ENCODE data around the gene ANGPTL4. TPM values are rescaled to one million over a fixed set of nuclear protein-coding genes. Genes with fewer than 3 reads are reported as not detected.

The ANGPTL4 gene
- total and polyA plus RNA-seq, 2 of the 13 experiments (the other 11 are each of a cell fraction or from before 2014, with no cell fraction given), result 0.80 to 21.7 TPM

DNA sequence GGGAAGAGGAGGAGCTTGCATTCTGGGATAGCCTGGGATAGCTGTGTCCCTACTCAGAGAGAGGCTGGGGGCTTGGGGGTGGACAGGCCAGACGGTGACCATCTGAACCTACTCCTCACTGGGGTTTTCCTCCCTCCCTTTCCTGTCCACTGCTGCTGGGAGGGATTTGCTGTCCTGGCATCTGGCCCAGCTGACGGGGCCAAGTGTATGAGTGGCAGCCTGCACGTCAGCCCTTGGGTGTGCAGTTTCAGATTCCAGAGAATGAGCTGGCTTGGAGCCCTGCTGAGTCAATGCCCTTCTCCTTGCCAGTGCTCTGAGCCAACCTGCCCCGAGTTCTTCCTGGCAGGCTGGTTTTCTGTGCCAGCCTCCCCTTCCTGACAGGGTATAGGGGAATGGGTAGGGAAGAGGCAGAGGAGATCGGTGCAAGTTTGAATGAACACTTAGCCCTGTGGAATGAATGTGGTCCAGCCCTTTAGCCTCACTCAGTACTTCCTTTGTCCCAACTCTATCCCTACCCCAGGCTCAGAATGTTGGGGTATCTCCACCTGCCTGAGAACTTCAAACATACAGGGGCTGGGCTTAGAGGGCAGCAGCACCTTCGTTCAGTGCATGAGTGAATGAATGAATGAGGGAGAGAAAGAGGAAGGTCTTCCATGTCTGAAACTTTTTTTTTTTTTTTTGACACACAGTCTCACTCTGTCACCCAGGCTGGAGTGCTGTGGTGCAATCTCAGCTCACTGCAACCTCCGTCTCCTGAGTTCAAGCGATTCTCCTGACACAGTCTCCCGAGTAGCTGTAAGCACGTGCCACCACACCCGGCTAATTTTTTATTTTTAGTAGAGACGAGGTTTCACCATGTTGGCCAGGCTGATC lies 1.8 kb upstream of the ANGPTL4 start (continued):
- TF ChIP-seq, protein P1, sequence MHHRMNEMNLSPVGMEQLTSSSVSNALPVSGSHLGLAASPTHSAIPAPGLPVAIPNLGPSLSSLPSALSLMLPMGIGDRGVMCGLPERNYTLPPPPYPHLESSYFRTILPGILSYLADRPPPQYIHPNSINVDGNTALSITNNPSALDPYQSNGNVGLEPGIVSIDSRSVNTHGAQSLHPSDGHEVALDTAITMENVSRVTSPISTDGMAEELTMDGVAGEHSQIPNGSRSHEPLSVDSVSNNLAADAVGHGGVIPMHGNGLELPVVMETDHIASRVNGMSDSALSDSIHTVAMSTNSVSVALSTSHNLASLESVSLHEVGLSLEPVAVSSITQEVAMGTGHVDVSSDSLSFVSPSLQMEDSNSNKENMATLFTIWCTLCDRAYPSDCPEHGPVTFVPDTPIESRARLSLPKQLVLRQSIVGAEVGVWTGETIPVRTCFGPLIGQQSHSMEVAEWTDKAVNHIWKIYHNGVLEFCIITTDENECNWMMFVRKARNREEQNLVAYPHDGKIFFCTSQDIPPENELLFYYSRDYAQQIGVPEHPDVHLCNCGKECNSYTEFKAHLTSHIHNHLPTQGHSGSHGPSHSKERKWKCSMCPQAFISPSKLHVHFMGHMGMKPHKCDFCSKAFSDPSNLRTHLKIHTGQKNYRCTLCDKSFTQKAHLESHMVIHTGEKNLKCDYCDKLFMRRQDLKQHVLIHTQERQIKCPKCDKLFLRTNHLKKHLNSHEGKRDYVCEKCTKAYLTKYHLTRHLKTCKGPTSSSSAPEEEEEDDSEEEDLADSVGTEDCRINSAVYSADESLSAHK (CRISPR knock-in tag; IDR thresholded peaks at IDR 0.05; ENCODE audit: borderline replicate concordance), result no peak
- no peak for TF ChIP-seq ZNF121 (CRISPR knock-in tag; IDR thresholded peaks at IDR 0.05)
- TF ChIP-seq ARNT2 (CRISPR knock-in tag; IDR thresholded peaks at IDR 0.05; ENCODE audit: low read depth), result 0 out of 2 replicates have a peak, but pooled peaks have one; percentile 44
- no peak for TF ChIP-seq JUND (CRISPR knock-in tag; IDR thresholded peaks at IDR 0.05)
- TF ChIP-seq ZNF547 (CRISPR knock-in tag; IDR thresholded peaks at IDR 0.05), result 0 out of 2 replicates have a peak, but pooled peaks have one; percentile 46
- no peak for TF ChIP-seq ATF3 (CRISPR knock-in tag; IDR thresholded peaks at IDR 0.05)
- no peak for TF ChIP-seq ZNF256 (CRISPR knock-in tag; conservative IDR thresholded peaks at IDR 0.05)
- no peak for TF ChIP-seq MTF1 (CRISPR knock-in tag; IDR thresholded peaks at IDR 0.05)
- TF ChIP-seq ZNF280D (CRISPR knock-in tag; IDR thresholded peaks at IDR 0.05), result no peak
- TF ChIP-seq SRSF4 (IDR thresholded peaks at IDR 0.05; ENCODE audit: low read depth, low read length, poor library complexity, severe bottlenecking), result no peak
- TF ChIP-seq, protein P2, sequence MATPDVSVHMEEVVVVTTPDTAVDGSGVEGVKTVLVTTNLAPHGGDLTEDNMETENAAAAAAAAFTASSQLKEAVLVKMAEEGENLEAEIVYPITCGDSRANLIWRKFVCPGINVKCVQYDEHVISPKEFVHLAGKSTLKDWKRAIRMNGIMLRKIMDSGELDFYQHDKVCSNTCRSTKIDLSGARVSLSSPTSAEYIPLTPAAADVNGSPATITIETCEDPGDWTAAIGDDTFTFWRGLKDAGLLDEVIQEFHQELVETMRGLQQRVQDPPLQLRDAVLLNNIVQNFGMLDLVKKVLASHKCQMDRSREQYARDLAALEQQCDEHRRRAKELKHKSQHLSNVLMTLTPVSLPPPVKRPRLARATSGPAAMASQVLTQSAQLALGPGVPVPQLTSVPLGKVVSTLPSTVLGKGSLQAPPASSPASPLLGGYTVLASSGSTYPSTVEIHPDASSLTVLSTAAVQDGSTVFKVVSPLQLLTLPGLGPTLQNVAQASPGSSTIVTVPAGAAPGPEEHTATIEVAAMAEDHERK (CRISPR knock-in tag; IDR thresholded peaks at IDR 0.05; ENCODE audit: low read depth), result no peak
- no peak for TF ChIP-seq CHCHD3 (CRISPR knock-in tag; IDR thresholded peaks at IDR 0.05)
- TF ChIP-seq BHLHE40 (IDR thresholded peaks at IDR 0.05; ENCODE audit: low read length), result no peak
- TF ChIP-seq ZNF784 (CRISPR knock-in tag; IDR thresholded peaks at IDR 0.05; ENCODE audit: borderline replicate concordance), result 0 out of 2 replicates have a peak, but pooled peaks have one; percentile 36
- TF ChIP-seq, protein P3, sequence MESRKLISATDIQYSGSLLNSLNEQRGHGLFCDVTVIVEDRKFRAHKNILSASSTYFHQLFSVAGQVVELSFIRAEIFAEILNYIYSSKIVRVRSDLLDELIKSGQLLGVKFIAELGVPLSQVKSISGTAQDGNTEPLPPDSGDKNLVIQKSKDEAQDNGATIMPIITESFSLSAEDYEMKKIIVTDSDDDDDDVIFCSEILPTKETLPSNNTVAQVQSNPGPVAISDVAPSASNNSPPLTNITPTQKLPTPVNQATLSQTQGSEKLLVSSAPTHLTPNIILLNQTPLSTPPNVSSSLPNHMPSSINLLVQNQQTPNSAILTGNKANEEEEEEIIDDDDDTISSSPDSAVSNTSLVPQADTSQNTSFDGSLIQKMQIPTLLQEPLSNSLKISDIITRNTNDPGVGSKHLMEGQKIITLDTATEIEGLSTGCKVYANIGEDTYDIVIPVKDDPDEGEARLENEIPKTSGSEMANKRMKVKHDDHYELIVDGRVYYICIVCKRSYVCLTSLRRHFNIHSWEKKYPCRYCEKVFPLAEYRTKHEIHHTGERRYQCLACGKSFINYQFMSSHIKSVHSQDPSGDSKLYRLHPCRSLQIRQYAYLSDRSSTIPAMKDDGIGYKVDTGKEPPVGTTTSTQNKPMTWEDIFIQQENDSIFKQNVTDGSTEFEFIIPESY (CRISPR knock-in tag; IDR thresholded peaks at IDR 0.05), result no peak; the same call in 1 of the 2 replicates
- no peak for TF ChIP-seq ZNF7 (CRISPR knock-in tag; IDR thresholded peaks at IDR 0.05)
- no peak for TF ChIP-seq MIXL1 (CRISPR knock-in tag; IDR thresholded peaks at IDR 0.05)
- no peak for TF ChIP-seq ZKSCAN5 (CRISPR knock-in tag; IDR thresholded peaks at IDR 0.05)
- no peak for TF ChIP-seq HCFC1 (IDR thresholded peaks at IDR 0.05; ENCODE audit: low read depth, low read length)
